IMR-90 (cell line): Measurements from ENCODE around the gene METTL23. TPM values are rescaled to one million over a fixed set of nuclear protein-coding genes. Genes with fewer than 3 reads are reported as not detected.

Source experiments
- ATAC-seq: fragments of 200-7000 bp; cut with Tn5 transposase; 2 replicates; pipeline ENCODE4 v1.9.1; 2020; ENCODE audit warnings: low read depth, mild to moderate bottlenecking, moderate library complexity
- BruUV-seq: library from RNA; stranded (reverse); fragments of 400-500 nt; replicated peaks from 2 replicates; lab custom pipeline; 2021; lab: Mats Ljungman, UMichigan
- CTCF ChIA-PET: fragments of 300-600 bp; formaldehyde crosslinking; extraction: SDS; loops from one replicate; lab custom pipeline; 2021; ENCODE audit warnings: antibody characterized with exemption; lab: Yijun Ruan, JAX
- POLR2A ChIA-PET: fragments of 300-600 bp; sonication (Branson Sonifier 250); formaldehyde crosslinking; loops from one replicate; lab custom pipeline; 2022; ENCODE audit warnings: antibody characterized with exemption; ENCODE audit not compliant: unreplicated experiment; lab: Charles Lee
- DNase-seq: peaks from one replicate; pipeline ENCODE4 v3.0.0; 2013
- H2AFZ ChIP-seq: replicated peaks from 2 replicates; pipeline ENCODE3; 2013; ENCODE audit warnings: low read length, mild to moderate bottlenecking; ENCODE audit not compliant: poor library complexity
- H2AK5ac ChIP-seq: 2 replicates; pipeline ENCODE4 v1.6.1; 2013; ENCODE audit warnings: low read depth, low read length, inconsistent platforms
- H2AK9ac ChIP-seq: replicated peaks from 2 replicates; pipeline ENCODE3; 2013; ENCODE audit warnings: mild to moderate bottlenecking, low read depth, low read length, moderate library complexity; ENCODE audit not compliant: poor library complexity
- H2BK120ac ChIP-seq: 2 replicates; pipeline ENCODE4 v1.6.1; 2013; ENCODE audit warnings: low read depth, low read length, inconsistent platforms
- H2BK15ac ChIP-seq: 3 replicates; pipeline ENCODE4 v1.6.1; 2013; ENCODE audit warnings: low read depth, low read length, inconsistent platforms
- H2BK20ac ChIP-seq: 2 replicates; pipeline ENCODE4 v1.6.1; 2013; ENCODE audit warnings: low read depth, mild to moderate bottlenecking, inconsistent platforms, low read length, moderate library complexity
- H2BK5ac ChIP-seq: 2 replicates; pipeline ENCODE4 v1.6.1; 2013; ENCODE audit warnings: mild to moderate bottlenecking, low read depth, low read length, inconsistent platforms; ENCODE audit not compliant: poor library complexity, severe bottlenecking
- H3K14ac ChIP-seq: replicated peaks from 2 replicates; pipeline ENCODE4 v1.6.1; 2013; ENCODE audit warnings: low read depth, low read length, inconsistent platforms
- H3K18ac ChIP-seq: 2 replicates; pipeline ENCODE4 v1.6.1; 2013; ENCODE audit warnings: low read depth, low read length, control low read depth
- H3K23ac ChIP-seq: 2 replicates; pipeline ENCODE4 v1.6.1; 2013; ENCODE audit warnings: low read depth, low read length, inconsistent platforms
- H3K27ac ChIP-seq: 2 replicates; pipeline ENCODE4 v1.5.1; 2013; ENCODE audit warnings: mild to moderate bottlenecking, control low read depth, low read length; ENCODE audit not compliant: insufficient read depth
- H3K27me3 ChIP-seq: 2 replicates; pipeline ENCODE4 v1.6.1; 2013; ENCODE audit warnings: low read length; ENCODE audit not compliant: control insufficient read depth, insufficient read depth
- H3K36me3 ChIP-seq: 2 replicates; pipeline ENCODE4 v1.6.1; 2013; ENCODE audit warnings: low read length, mixed read lengths; ENCODE audit not compliant: control insufficient read depth, insufficient read depth
- H3K4ac ChIP-seq: 2 replicates; pipeline ENCODE4 v1.6.1; 2013; ENCODE audit warnings: low read depth, low read length, inconsistent platforms
- H3K4me1 ChIP-seq: 2 replicates; pipeline ENCODE4 v1.6.1; 2013; ENCODE audit warnings: low read length, mixed read lengths; ENCODE audit not compliant: control insufficient read depth, insufficient read depth
- H3K4me2 ChIP-seq: 2 replicates; pipeline ENCODE4 v1.6.1; 2013; ENCODE audit warnings: low read depth, mild to moderate bottlenecking, control low read depth, low read length, moderate library complexity
- H3K4me3 ChIP-seq: 2 replicates; pipeline ENCODE4 v1.5.1; 2013; ENCODE audit warnings: low read depth, mild to moderate bottlenecking, control low read depth, low read length, moderate library complexity; ENCODE audit not compliant: insufficient read depth
- H3K56ac ChIP-seq: 2 replicates; pipeline ENCODE4 v1.6.1; 2013; ENCODE audit warnings: low read length, inconsistent platforms; ENCODE audit not compliant: insufficient read depth; ENCODE audit errors: extremely low read depth
- H3K79me1 ChIP-seq, 2 experiments: 2 replicates each; pipeline ENCODE4 v1.6.1; 2013; ENCODE audit warnings: low read length in 2 of 2, inconsistent platforms in 1 of 2, low read depth in 1 of 2
- H3K9ac ChIP-seq: 2 replicates; pipeline ENCODE4 v1.6.1; 2013; ENCODE audit warnings: low read depth, low read length, control low read depth
- H3K9me1 ChIP-seq: 2 replicates; pipeline ENCODE4 v1.6.1; 2013; ENCODE audit warnings: low read length, inconsistent platforms; ENCODE audit not compliant: insufficient read depth
- H3K9me3 ChIP-seq: 2 replicates; pipeline ENCODE4 v1.6.1; 2013; ENCODE audit warnings: low read length; ENCODE audit not compliant: control insufficient read depth, insufficient read depth
- H4K20me1 ChIP-seq: 2 replicates; pipeline ENCODE4 v1.6.1; 2013; ENCODE audit warnings: low read length, inconsistent platforms; ENCODE audit not compliant: insufficient read depth
- H4K5ac ChIP-seq: 2 replicates; pipeline ENCODE4 v1.6.1; 2013; ENCODE audit warnings: mild to moderate bottlenecking, low read depth, low read length, control low read depth
- H4K8ac ChIP-seq, 2 experiments: 2 replicates each; pipeline ENCODE4 v1.6.1; 2013; ENCODE audit warnings: low read depth in 2 of 2, low read length in 2 of 2, control low read depth in 1 of 2, inconsistent platforms in 1 of 2
- H4K91ac ChIP-seq: 2 replicates; pipeline ENCODE4 v1.6.1; 2013; ENCODE audit warnings: low read depth, low read length, inconsistent platforms; ENCODE audit not compliant: insufficient read depth
- BHLHE40 ChIP-seq: fragments of 150-350 bp; IDR thresholded peaks from 2 replicates; pipeline ENCODE4 v1.6.1; 2016; ENCODE audit warnings: mild to moderate bottlenecking, low read depth, low read length
- CEBPB ChIP-seq: IDR thresholded peaks from 2 replicates; pipeline ENCODE4 v1.6.1; 2012; ENCODE audit warnings: low read depth, low read length, improper control_type of control experiment
- CHD1 ChIP-seq: IDR thresholded peaks from 2 replicates; pipeline ENCODE4 v1.6.1; 2012; ENCODE audit warnings: low read depth, low read length, improper control_type of control experiment
- ELK1 ChIP-seq: fragments of 150-350 bp; IDR thresholded peaks from 2 replicates; pipeline ENCODE4 v1.6.1; 2016; ENCODE audit warnings: low read depth, mild to moderate bottlenecking, low read length, moderate library complexity, borderline replicate concordance
- FOS ChIP-seq: fragments of 150-350 bp; IDR thresholded peaks from 2 replicates; pipeline ENCODE4 v1.6.1; 2016; ENCODE audit warnings: low read depth, low read length
- MAFK ChIP-seq: IDR thresholded peaks from 2 replicates; pipeline ENCODE4 v1.6.1; 2012; ENCODE audit warnings: low read depth, low read length, improper control_type of control experiment
- MAZ ChIP-seq: IDR thresholded peaks from 2 replicates; pipeline ENCODE4 v1.6.1; 2012; ENCODE audit warnings: low read depth, mild to moderate bottlenecking, low read length, improper control_type of control experiment, moderate library complexity, borderline replicate concordance
- POLR2A ChIP-seq: IDR thresholded peaks from 2 replicates; pipeline ENCODE4 v1.6.1; 2012; ENCODE audit warnings: mild to moderate bottlenecking, low read depth, low read length
- RAD21 ChIP-seq: IDR thresholded peaks from 2 replicates; pipeline ENCODE4 v1.6.1; 2012; ENCODE audit warnings: low read length, improper control_type of control experiment
- RCOR1 ChIP-seq: IDR thresholded peaks from 2 replicates; pipeline ENCODE4 v1.6.1; 2012; ENCODE audit warnings: mild to moderate bottlenecking, low read length, improper control_type of control experiment; ENCODE audit not compliant: insufficient replicate concordance
- RFX5 ChIP-seq: IDR thresholded peaks from 2 replicates; pipeline ENCODE4 v1.8.0; 2012; ENCODE audit warnings: low read depth, mild to moderate bottlenecking, low read length, moderate library complexity
- SMC3 ChIP-seq: fragments of 150-350 bp; IDR thresholded peaks from 2 replicates; pipeline ENCODE4 v1.6.1; 2016; ENCODE audit warnings: low read depth, mild to moderate bottlenecking, antibody characterized with exemption, low read length, moderate library complexity
- USF2 ChIP-seq: fragments of 150-350 bp; IDR thresholded peaks from 2 replicates; pipeline ENCODE4 v1.6.1; 2017; ENCODE audit warnings: mild to moderate bottlenecking, antibody characterized with exemption, low read length, low read depth
- WGBS, 2 experiments: methylation state at CpG; one replicate each; pipeline versions ENCODE4 v1.1.5 to v1.1.7; 2013; ENCODE audit warnings: missing lambda C conversion rate in 2 of 2; ENCODE audit not compliant: insufficient read length in 1 of 2; ENCODE audit errors: extremely low coverage in 2 of 2; 5-methylcytosine and 5-hydroxymethylcytosine counted together
- dilution Hi-C: fragments of 300-500 bp; cut with HindIII; formaldehyde crosslinking; loops from one replicate; pipeline ENCODE4 v1.14.3; 2018; ENCODE audit warnings: low sequenced_read_pairs; ENCODE audit not compliant: unreplicated experiment
- in situ Hi-C: fragments of 300-500 bp; cut with MboI; formaldehyde crosslinking; loops from 3 replicates; pipeline ENCODE4 v1.14.3; 2019; ENCODE audit warnings: low sequenced_read_pairs, inconsistent platforms, mixed read lengths
- intact Hi-C: fragments of 100-400 bp; cut with micrococcal nuclease; formaldehyde crosslinking; loops from 2 replicates; pipeline ENCODE4 v1.10.0; 2022
- polyA plus RNA-seq, 3 experiments: library from polyadenylated mRNA; depleted of rRNA; stranded (reverse); fragments of >200 nt; gene quantifications; 2 replicates each; pipeline ENCODE4 v1.2.3, GENCODE V29; 2012; ENCODE audit warnings: low replicate concordance in 1 of 3
- total RNA-seq: library from RNA; depleted of rRNA; stranded (reverse); fragments of >200 nt; gene quantifications from 2 replicates; pipeline ENCODE4 v1.2.3, GENCODE V29; 2012
- TF ChIP-seq, protein P1 (sequence below): conservative IDR thresholded peaks from 2 replicates; pipeline ENCODE4 v1.5.1; 2012; ENCODE audit warnings: mild to moderate bottlenecking, low read depth, low read length, improper control_type of control experiment

The METTL23 gene
- total and polyA plus RNA-seq, 2 of the 4 experiments (the other 2 are of a cell fraction) = 18.8 to 32.1 TPM

- H4K8ac ChIP-seq = peak overlapping the region; percentile 25 to 94
- H4K5ac ChIP-seq = peak overlapping the region; percentile 24
- peaks cover 50% of the 10 kb centered on the region for H3K36me3 ChIP-seq
- peak; percentile 93 for DNase-seq
- H3K79me1 ChIP-seq = peaks cover 48 to 79% of the 10 kb centered on the region in 2 experiments
- no peaks in the 10 kb centered on the region for H3K27me3 ChIP-seq
- peak overlapping the region; percentile 80 for H2BK20ac ChIP-seq
- H2AFZ ChIP-seq = no peak overlapping the region
- H3K4ac ChIP-seq = peak overlapping the region; percentile 88
- peak overlapping the region; percentile 20 for H3K4me2 ChIP-seq
- H4K20me1 ChIP-seq = peaks cover 44% of the 10 kb centered on the region
- H3K23ac ChIP-seq = peak overlapping the region; percentile 92; the same call in 1 of the 2 replicates
- dilution Hi-C loops (no loop called here), intact Hi-C loops (loop anchor here (1.0 kb wide), 1 partner anchor 9 kb away; the partner anchor contains the start of genes JMJD6 and METTL23), in situ Hi-C loops (no loop called here)
- H2BK15ac ChIP-seq = peak overlapping the region; percentile 11; the same call in 2 of the 3 replicates
- peak; percentile 66 for ATAC-seq
- TF ChIP-seq ELK1 = no peak
- no peak for TF ChIP-seq RAD21
- TF ChIP-seq, protein P1, sequence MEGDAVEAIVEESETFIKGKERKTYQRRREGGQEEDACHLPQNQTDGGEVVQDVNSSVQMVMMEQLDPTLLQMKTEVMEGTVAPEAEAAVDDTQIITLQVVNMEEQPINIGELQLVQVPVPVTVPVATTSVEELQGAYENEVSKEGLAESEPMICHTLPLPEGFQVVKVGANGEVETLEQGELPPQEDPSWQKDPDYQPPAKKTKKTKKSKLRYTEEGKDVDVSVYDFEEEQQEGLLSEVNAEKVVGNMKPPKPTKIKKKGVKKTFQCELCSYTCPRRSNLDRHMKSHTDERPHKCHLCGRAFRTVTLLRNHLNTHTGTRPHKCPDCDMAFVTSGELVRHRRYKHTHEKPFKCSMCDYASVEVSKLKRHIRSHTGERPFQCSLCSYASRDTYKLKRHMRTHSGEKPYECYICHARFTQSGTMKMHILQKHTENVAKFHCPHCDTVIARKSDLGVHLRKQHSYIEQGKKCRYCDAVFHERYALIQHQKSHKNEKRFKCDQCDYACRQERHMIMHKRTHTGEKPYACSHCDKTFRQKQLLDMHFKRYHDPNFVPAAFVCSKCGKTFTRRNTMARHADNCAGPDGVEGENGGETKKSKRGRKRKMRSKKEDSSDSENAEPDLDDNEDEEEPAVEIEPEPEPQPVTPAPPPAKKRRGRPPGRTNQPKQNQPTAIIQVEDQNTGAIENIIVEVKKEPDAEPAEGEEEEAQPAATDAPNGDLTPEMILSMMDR = no peak
- no peak for TF ChIP-seq MAFK
- TF ChIP-seq RCOR1 = no peak
- TF ChIP-seq CEBPB = peak; percentile 83
- peak; percentile 19; the same call in 1 of the 2 replicates for TF ChIP-seq FOS
- TF ChIP-seq BHLHE40 = peak; percentile 13; the same call in 1 of the 2 replicates
- no peak for TF ChIP-seq RFX5
- TF ChIP-seq POLR2A = peak; percentile 58
- TF ChIP-seq USF2 = no peak
- no peak for TF ChIP-seq CHD1
- TF ChIP-seq MAZ = peak; percentile 29; the same call in 1 of the 2 replicates
- TF ChIP-seq SMC3 = no peak
- peak overlapping the region; percentile 59 for H3K18ac ChIP-seq
- peak overlapping the region; percentile 83 for H3K14ac ChIP-seq
- H3K27ac ChIP-seq = peak overlapping the region; percentile 86
- ChIA-PET POLR2A (interaction anchor here (0.6 to 1.2 kb wide), 3 partner anchors 9 to 20 kb away, joined by 3 read pairs; partner anchors contain the start of genes JMJD6 and METTL23), CTCF (interaction anchor here (0.9 kb wide), 1 partner anchor 35 kb away, joined by 4 read pairs; no protein-coding TSS in a partner anchor)
- H3K56ac ChIP-seq = peak overlapping the region; percentile 79
- H3K4me3 ChIP-seq = no peak overlapping the region
- peak overlapping the region; percentile 87 for H2BK5ac ChIP-seq
- H2AK5ac ChIP-seq = peak overlapping the region; percentile 88
- H2BK120ac ChIP-seq = peak overlapping the region; percentile 89
- peak overlapping the region; percentile 95 for H2AK9ac ChIP-seq
- no TSS peak for BruUV-seq
- H3K9me1 ChIP-seq = peaks cover 7% of the 10 kb centered on the region
- peaks cover 12% of the 10 kb centered on the region for H3K4me1 ChIP-seq
- no CpG with 5 or more reads among the region's 6 CpGs for WGBS, 2 experiments
- no peaks in the 10 kb centered on the region for H3K9me3 ChIP-seq
- peak overlapping the region; percentile 70 for H4K91ac ChIP-seq
- H3K9ac ChIP-seq = peak overlapping the region; percentile 9; the same call in 1 of the 2 replicates
Observed at GRCh38 chr17:76716839-76717215, 9.8 kb upstream of the METTL23 start.
